Stimulated activated CD8-positive, alpha-beta memory T cell treated with anti-CD3 and anti-CD28 coated beads, Interleukin-15, amount 100 ng/mL, for 48 hours (primary cell): ENCODE data around the gene TAF7.
"Not testable (repeated sequence)": the region's sequence is repeated elsewhere in the genome, so short reads cannot be mapped to it uniquely, and the experiment has no call there.

ENCODE experiments used
- DNase-seq, 2 donors: peaks; one replicate each; pipeline ENCODE4 v3.0.0-alpha.2; 2020; ENCODE audit warnings: low read depth in 2 of 2

Gene TAF7

DNA sequence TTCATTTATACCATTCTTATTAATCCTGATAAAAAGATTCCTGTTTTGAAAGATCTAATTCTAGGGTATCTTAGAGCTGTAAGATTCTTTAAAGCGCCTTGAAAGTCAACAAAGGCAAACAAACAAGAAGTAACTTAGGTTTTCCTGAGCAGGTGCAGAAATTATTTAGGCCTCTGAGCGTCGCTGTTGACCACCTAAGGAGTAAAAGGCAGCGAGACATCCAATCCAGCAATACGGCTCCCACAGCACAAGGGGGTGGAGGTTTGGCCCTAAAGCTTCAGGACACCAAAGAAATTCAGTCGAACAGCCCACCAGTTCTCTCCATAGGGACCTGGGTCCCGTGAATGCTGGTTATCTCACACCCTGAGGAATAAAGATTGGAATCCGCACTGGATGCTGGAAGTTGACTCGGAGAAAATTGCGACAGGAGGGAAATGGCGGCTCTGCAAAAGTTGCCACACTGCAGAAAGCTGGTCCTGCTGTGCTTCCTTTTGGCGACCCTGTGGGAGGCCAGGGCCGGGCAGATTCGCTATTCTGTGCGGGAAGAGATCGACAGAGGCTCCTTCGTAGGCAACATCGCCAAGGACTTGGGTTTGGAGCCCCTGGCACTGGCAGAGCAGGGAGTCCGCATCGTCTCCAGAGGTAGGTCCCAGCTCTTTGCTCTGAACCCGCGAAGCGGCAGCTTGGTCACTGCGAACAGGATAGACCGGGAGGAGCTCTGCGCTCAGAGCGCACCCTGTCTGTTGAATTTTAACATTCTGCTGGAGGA is 18.1 kb upstream of the TAF7 start, which contains the start of gene PCDHGA2:
Gene PCDHGA2 (plus strand): TSS at position 223 of the 769 bp plus-strand sequence.
- DNase-seq: no peak

DNA sequence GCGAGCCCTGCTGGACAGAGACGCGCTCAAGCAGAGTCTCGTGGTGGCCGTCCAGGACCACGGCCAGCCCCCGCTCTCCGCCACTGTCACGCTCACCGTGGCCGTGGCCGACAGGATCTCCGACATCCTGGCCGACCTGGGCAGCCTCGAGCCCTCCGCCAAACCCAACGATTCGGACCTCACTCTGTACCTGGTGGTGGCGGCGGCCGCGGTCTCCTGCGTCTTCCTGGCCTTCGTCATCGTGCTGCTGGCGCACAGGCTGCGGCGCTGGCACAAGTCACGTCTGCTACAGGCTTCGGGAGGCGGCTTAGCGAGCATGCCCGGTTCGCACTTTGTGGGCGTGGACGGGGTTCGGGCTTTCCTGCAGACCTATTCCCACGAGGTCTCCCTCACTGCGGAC is 12.0 kb upstream of the TAF7 start:
- DNase-seq: not testable (repeated sequence)

DNA sequence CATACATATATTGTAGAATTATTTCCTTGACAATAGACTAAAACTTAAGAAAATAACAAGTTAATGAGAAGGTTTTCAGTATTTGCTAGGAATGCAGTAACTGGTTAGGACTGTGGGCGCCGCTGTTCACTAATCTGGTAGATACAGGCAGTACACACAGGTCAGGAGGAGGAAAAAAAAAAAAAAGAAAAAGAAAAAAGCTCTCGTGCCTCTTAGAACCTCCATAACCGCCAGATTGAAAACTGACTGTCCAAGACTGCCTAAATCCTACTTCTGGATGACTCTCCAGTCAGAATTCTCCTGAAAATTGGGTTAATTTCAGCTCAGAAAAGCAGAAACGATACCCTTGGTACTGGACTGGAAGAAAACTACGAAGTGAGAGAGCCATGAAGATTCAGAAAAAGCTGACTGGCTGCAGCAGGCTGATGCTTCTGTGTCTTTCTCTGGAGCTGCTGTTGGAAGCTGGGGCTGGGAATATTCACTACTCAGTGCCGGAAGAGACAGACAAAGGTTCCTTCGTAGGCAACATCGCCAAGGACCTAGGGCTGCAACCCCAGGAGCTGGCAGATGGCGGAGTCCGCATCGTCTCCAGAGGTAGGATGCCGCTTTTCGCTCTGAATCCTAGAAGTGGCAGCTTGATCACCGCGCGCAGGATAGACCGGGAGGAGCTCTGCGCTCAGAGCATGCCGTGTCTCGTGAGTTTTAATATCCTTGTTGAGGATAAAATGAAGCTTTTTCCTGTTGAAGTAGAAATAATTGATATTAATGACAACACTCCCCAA is 9.9 kb upstream of the TAF7 start, which contains the start of gene PCDHGA1:
Gene PCDHGA1 (plus strand): TSS at position 216 of the 782 bp plus-strand sequence.
- DNase-seq: no peak

DNA sequence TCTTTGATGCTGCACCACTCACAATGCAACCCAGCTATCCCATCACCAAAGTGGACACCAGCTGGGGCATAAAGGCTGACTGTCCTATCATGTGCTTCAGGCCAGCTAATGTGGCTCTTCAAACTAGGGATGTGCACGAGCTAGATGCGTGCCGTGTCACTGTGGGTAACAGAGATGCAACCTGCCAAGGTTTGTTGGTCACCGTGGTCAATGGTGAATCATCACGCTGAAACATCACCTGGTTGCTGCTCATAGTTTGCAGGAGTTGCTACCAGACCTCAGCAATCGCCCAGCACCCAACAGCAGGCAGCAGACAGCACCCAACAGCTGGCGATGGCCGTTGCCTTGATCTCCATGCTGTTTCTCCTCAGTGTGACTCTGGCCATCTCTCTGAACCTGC is 7.6 kb upstream of the TAF7 start:
- DNase-seq: no peak

DNA sequence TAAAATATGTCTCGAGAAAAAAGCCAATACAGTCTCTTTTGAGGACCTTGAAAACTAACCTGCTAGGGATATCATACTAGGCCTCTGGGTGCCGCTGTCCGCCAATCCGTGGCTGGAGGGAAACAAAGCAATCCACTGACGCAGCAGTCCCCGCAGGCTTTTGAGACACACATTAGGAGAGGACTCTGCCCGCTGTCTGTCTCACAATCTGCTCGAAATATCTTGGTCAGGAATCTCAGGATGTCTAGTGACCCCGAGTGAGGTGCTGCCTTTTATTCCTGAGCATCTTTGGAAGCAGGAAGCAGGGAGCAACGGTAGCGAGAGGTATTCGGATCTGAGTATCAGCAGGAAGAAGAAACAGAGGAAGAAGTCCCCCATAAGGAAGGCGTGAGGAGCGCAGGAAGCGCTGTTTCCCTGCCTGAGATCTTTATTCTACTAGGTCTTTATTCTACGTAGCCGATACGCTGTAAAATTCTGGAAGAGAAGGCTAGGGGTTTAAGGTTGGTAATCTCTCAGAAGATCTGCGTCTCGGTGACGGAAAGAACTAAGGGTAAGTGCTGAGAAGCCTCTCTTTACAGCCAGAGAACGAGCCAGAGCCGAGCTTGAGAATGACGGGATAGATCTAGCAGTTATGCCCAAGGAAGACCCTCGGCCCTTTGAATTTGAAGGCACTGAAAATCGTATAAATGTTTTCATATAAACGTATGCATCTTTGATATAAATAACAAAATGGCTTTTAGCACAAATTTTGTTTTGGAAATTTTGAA is 5.7 kb upstream of the TAF7 start:
- peak; percentile 33 to 41 for DNase-seq

DNA sequence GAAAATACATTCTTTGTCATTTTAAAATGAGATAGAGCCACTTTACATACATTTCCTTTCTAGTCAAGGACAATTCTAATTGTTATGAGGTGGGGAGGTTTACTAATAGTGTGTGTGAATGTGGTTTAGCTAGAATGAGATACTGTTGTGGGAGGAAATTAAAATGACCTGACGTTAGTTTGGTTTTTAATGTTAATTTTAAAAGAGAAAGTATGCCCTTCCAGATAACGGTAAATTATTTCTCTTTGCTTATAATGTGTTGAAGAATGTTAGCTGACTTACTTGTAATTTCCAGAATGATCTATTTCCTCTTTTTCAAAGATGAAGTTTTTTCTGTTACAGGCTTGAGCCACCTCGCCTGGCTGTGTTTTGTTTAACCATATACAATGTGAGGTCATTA is 1.7 kb upstream of the TAF7 start:
- DNase-seq: no peak

DNA sequence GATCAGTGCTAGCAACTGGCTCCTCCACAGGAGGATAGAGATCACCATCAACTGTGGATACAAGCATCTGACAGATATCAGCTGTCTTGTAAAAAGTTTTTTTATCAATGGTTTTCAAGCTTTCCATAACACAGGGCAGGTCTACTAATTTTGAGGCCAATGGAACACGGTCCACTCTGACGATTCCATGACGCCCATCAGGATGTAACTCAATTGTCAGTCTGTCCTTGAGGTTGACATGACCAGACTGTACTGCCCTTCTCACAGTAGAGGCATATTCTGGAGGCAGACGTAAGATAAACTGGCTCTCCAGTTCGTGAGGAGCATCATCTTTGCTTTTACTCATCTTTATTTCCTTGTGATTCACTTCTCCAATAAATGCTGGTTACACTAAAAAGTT is 885 bp downstream of the TAF7 start:
- DNase-seq: no peak

DNA sequence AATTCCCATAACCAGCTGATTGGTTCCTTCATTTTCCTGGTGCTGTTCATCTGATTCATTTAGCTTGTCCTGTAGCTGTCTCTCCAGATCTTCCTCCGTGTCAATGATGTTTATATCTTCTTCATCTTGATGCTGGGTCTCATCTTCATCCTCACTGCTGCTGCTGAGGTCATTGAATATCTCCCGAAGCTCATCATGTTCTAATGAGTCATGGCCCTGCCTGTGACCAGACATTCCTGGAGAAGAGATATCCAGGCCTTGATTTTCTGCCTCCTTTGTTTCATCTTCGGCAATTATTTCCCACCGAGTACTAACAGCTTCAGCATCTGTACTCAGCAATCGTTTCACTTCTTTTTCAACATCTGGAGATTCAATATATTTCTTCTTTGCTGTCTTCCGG is 1.4 kb downstream of the TAF7 start:
- no peak for DNase-seq

DNA sequence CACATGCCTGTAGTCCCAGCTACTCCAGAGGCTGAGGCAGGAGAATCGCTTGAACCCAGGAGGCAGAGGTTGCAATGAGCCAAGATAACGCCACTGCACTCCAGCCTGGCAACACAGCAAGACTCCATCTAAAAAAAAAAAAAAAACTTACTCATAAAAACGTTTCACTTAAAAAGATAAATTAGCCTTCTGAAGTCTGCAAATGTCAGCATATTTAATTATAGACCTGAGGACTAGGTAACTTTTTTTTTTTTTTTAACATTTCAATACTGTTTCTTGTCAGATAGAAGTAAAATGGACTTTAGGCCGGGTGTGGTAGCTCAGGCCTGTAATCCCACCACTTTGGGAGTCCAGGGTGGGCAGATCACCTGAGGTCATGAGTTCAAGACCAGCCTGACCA is 3.6 kb downstream of the TAF7 start:
- not testable (repeated sequence) for DNase-seq

DNA sequence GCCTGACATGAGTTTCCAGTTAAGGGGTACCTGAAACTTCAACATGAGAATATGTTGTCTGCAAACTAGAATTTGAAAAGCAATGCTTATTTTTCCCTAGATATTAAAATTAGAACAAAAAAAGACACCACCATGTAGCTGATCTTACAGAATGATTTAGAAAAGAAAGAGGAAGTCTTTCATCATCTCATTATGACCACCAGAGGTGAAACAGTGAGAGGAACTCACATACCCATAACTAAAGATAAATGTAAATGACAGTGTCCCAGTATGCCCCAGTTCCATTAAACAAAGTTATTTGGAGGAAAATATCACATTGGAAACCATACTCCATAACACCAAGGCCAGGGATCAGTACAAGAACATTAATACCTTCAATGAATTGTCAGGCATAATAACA is 6.9 kb downstream of the TAF7 start:
- no peak for DNase-seq

DNA sequence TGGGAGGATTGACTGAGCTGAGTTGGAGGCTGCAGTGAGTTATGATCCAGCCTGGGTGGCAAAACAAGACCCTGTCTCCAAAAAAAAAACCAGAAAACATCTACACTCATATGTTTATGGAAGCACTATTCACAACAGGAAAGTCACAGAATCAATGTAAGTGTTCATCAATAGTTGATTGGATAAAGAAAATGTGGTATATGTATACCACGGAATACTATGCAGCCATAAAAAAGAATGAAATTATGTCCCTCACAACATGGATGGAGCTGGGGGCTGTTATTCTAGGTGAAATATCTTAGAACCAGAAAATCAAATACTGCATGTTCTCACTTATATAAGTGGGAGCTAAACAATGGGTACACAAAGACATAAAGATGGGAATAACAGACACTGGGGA is 14.0 kb downstream of the TAF7 start:
- DNase-seq: no peak

DNA sequence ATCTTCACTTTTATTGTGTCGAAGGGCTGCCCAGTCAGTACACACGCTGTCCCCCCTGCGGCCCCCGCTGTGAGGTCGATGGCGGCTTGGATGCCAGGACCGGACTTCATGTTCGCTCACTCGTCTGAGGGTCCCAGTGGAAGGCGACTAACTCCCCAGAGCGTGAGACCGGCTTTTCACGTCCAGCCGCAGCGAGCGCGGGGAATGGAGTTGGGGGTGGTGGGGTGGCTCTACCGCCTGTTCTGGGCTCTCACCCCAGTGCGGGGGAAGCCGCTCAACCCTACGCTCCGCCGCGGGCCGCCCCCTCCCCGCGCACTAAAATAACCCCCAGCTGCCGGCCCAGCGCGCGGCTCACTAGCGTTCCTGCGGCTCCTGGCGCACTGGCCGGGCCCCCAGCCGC is 16.8 kb downstream of the TAF7 start, which contains the start of gene SLC25A2:
Gene SLC25A2 (minus strand): TSS at position 294 of the 400 bp plus-strand sequence. CDS start 184 bp downstream, at position 110.
- no peak for DNase-seq

DNA sequence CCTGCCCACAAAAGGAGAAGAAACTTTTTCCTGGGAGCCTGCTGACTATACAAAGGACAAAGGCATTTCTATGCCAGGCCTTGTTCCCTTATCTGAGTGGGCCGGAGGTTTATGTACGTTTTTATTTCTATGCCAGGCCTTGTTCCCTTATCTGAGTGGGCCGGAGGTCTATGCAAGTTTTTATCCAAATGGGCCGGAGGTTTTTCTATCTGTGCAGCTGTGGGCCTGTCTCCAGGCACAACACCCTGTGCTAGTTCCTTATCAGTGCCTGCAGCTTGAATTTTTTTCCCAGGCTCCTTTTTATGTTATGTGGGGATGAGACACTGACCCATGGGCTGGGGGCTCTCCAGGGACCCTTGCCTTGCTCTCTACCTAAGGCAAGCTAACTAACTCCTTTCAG is 22.2 kb downstream of the TAF7 start:
- DNase-seq: no peak

DNA sequence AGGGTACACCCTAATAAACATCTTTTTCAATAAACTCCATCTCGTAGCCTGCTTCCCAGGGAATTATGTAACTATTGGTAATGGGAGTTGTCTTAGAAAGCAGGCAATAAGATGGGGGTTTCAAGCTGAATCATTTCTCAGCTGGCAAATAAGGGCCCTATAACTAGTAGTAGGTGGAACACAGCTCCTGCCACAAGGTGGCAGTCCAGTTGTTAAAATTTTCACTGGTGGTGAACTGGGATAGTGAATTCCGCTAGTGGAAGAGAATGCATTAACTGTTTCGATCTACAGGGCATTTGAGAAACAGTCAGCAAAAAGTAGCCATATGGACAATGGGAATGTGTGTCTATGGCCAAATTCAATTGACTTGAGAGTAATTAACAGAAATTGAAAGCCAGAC is 47.7 kb downstream of the TAF7 start:
- DNase-seq: no peak

DNA sequence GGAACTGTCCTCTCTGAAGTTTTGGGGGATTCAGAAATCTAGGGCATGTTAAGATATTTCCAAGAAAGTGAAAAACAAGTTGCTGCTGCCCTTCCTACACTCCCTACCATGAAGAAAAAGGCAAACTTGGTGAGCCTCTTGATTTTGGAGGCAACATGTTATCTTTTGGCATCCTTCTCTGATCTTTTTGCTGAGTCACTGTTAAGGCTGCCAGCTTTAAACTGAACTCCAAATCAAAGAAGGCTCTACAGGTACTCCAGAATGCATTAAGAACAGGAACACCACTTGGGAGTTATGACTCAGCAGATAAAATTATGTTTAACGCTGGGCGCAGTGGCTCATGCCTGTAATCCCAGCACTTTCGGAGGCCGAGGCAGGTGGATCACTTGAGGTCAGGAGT is 51.4 kb downstream of the TAF7 start:
- DNase-seq: no peak
